IMR-90 (cell line): ENCODE data around the gene TRPM1. TPM values are rescaled to one million over a fixed set of nuclear protein-coding genes. Genes with fewer than 3 reads are reported as not detected.

Experiments
- ATAC-seq: fragments of 200-7000 bp; cut with Tn5 transposase; 2 replicates; pipeline ENCODE4 v1.9.1; 2020; ENCODE audit warnings: low read depth, mild to moderate bottlenecking, moderate library complexity
- BruUV-seq: library from RNA; stranded (reverse); fragments of 400-500 nt; replicated peaks from 2 replicates; lab custom pipeline; 2021; lab: Mats Ljungman, UMichigan
- CTCF ChIA-PET: fragments of 300-600 bp; formaldehyde crosslinking; extraction: SDS; loops from one replicate; lab custom pipeline; 2021; ENCODE audit warnings: antibody characterized with exemption; lab: Yijun Ruan, JAX
- POLR2A ChIA-PET: fragments of 300-600 bp; sonication (Branson Sonifier 250); formaldehyde crosslinking; loops from one replicate; lab custom pipeline; 2022; ENCODE audit warnings: antibody characterized with exemption; ENCODE audit not compliant: unreplicated experiment; lab: Charles Lee
- DNase-seq: peaks from one replicate; pipeline ENCODE4 v3.0.0; 2013
- H2AFZ ChIP-seq: replicated peaks from 2 replicates; pipeline ENCODE3; 2013; ENCODE audit warnings: low read length, mild to moderate bottlenecking; ENCODE audit not compliant: poor library complexity
- H2AK5ac ChIP-seq: 2 replicates; pipeline ENCODE4 v1.6.1; 2013; ENCODE audit warnings: low read depth, low read length, inconsistent platforms
- H2AK9ac ChIP-seq: replicated peaks from 2 replicates; pipeline ENCODE3; 2013; ENCODE audit warnings: mild to moderate bottlenecking, low read depth, low read length, moderate library complexity; ENCODE audit not compliant: poor library complexity
- H2BK120ac ChIP-seq: 2 replicates; pipeline ENCODE4 v1.6.1; 2013; ENCODE audit warnings: low read depth, low read length, inconsistent platforms
- H2BK15ac ChIP-seq: 3 replicates; pipeline ENCODE4 v1.6.1; 2013; ENCODE audit warnings: low read depth, low read length, inconsistent platforms
- H2BK20ac ChIP-seq: 2 replicates; pipeline ENCODE4 v1.6.1; 2013; ENCODE audit warnings: low read depth, mild to moderate bottlenecking, inconsistent platforms, low read length, moderate library complexity
- H2BK5ac ChIP-seq: 2 replicates; pipeline ENCODE4 v1.6.1; 2013; ENCODE audit warnings: mild to moderate bottlenecking, low read depth, low read length, inconsistent platforms; ENCODE audit not compliant: poor library complexity, severe bottlenecking
- H3K14ac ChIP-seq: replicated peaks from 2 replicates; pipeline ENCODE4 v1.6.1; 2013; ENCODE audit warnings: low read depth, low read length, inconsistent platforms
- H3K18ac ChIP-seq: 2 replicates; pipeline ENCODE4 v1.6.1; 2013; ENCODE audit warnings: low read depth, low read length, control low read depth
- H3K23ac ChIP-seq: 2 replicates; pipeline ENCODE4 v1.6.1; 2013; ENCODE audit warnings: low read depth, low read length, inconsistent platforms
- H3K27ac ChIP-seq: 2 replicates; pipeline ENCODE4 v1.5.1; 2013; ENCODE audit warnings: mild to moderate bottlenecking, control low read depth, low read length; ENCODE audit not compliant: insufficient read depth
- H3K27me3 ChIP-seq: 2 replicates; pipeline ENCODE4 v1.6.1; 2013; ENCODE audit warnings: low read length; ENCODE audit not compliant: control insufficient read depth, insufficient read depth
- H3K36me3 ChIP-seq: 2 replicates; pipeline ENCODE4 v1.6.1; 2013; ENCODE audit warnings: low read length, mixed read lengths; ENCODE audit not compliant: control insufficient read depth, insufficient read depth
- H3K4ac ChIP-seq: 2 replicates; pipeline ENCODE4 v1.6.1; 2013; ENCODE audit warnings: low read depth, low read length, inconsistent platforms
- H3K4me1 ChIP-seq: 2 replicates; pipeline ENCODE4 v1.6.1; 2013; ENCODE audit warnings: low read length, mixed read lengths; ENCODE audit not compliant: control insufficient read depth, insufficient read depth
- H3K4me2 ChIP-seq: 2 replicates; pipeline ENCODE4 v1.6.1; 2013; ENCODE audit warnings: low read depth, mild to moderate bottlenecking, control low read depth, low read length, moderate library complexity
- H3K4me3 ChIP-seq: 2 replicates; pipeline ENCODE4 v1.5.1; 2013; ENCODE audit warnings: low read depth, mild to moderate bottlenecking, control low read depth, low read length, moderate library complexity; ENCODE audit not compliant: insufficient read depth
- H3K56ac ChIP-seq: 2 replicates; pipeline ENCODE4 v1.6.1; 2013; ENCODE audit warnings: low read length, inconsistent platforms; ENCODE audit not compliant: insufficient read depth; ENCODE audit errors: extremely low read depth
- H3K79me1 ChIP-seq, 2 experiments: 2 replicates each; pipeline ENCODE4 v1.6.1; 2013; ENCODE audit warnings: low read length in 2 of 2, inconsistent platforms in 1 of 2, low read depth in 1 of 2
- H3K9ac ChIP-seq: 2 replicates; pipeline ENCODE4 v1.6.1; 2013; ENCODE audit warnings: low read depth, low read length, control low read depth
- H3K9me1 ChIP-seq: 2 replicates; pipeline ENCODE4 v1.6.1; 2013; ENCODE audit warnings: low read length, inconsistent platforms; ENCODE audit not compliant: insufficient read depth
- H3K9me3 ChIP-seq: 2 replicates; pipeline ENCODE4 v1.6.1; 2013; ENCODE audit warnings: low read length; ENCODE audit not compliant: control insufficient read depth, insufficient read depth
- H4K20me1 ChIP-seq: 2 replicates; pipeline ENCODE4 v1.6.1; 2013; ENCODE audit warnings: low read length, inconsistent platforms; ENCODE audit not compliant: insufficient read depth
- H4K5ac ChIP-seq: 2 replicates; pipeline ENCODE4 v1.6.1; 2013; ENCODE audit warnings: mild to moderate bottlenecking, low read depth, low read length, control low read depth
- H4K8ac ChIP-seq, 2 experiments: 2 replicates each; pipeline ENCODE4 v1.6.1; 2013; ENCODE audit warnings: low read depth in 2 of 2, low read length in 2 of 2, control low read depth in 1 of 2, inconsistent platforms in 1 of 2
- H4K91ac ChIP-seq: 2 replicates; pipeline ENCODE4 v1.6.1; 2013; ENCODE audit warnings: low read depth, low read length, inconsistent platforms; ENCODE audit not compliant: insufficient read depth
- MAFK ChIP-seq: IDR thresholded peaks from 2 replicates; pipeline ENCODE4 v1.6.1; 2012; ENCODE audit warnings: low read depth, low read length, improper control_type of control experiment
- RAD21 ChIP-seq: IDR thresholded peaks from 2 replicates; pipeline ENCODE4 v1.6.1; 2012; ENCODE audit warnings: low read length, improper control_type of control experiment
- RCOR1 ChIP-seq: IDR thresholded peaks from 2 replicates; pipeline ENCODE4 v1.6.1; 2012; ENCODE audit warnings: mild to moderate bottlenecking, low read length, improper control_type of control experiment; ENCODE audit not compliant: insufficient replicate concordance
- WGBS, 2 experiments: methylation state at CpG; one replicate each; pipeline versions ENCODE4 v1.1.5 to v1.1.7; 2013; ENCODE audit warnings: missing lambda C conversion rate in 2 of 2; ENCODE audit not compliant: insufficient read length in 1 of 2; ENCODE audit errors: extremely low coverage in 2 of 2; 5-methylcytosine and 5-hydroxymethylcytosine counted together
- dilution Hi-C: fragments of 300-500 bp; cut with HindIII; formaldehyde crosslinking; loops from one replicate; pipeline ENCODE4 v1.14.3; 2018; ENCODE audit warnings: low sequenced_read_pairs; ENCODE audit not compliant: unreplicated experiment
- in situ Hi-C: fragments of 300-500 bp; cut with MboI; formaldehyde crosslinking; loops from 3 replicates; pipeline ENCODE4 v1.14.3; 2019; ENCODE audit warnings: low sequenced_read_pairs, inconsistent platforms, mixed read lengths
- intact Hi-C: fragments of 100-400 bp; cut with micrococcal nuclease; formaldehyde crosslinking; loops from 2 replicates; pipeline ENCODE4 v1.10.0; 2022
- polyA plus RNA-seq, 3 experiments: library from polyadenylated mRNA; depleted of rRNA; stranded (reverse); fragments of >200 nt; gene quantifications; 2 replicates each; pipeline ENCODE4 v1.2.3, GENCODE V29; 2012; ENCODE audit warnings: low replicate concordance in 1 of 3
- total RNA-seq: library from RNA; depleted of rRNA; stranded (reverse); fragments of >200 nt; gene quantifications from 2 replicates; pipeline ENCODE4 v1.2.3, GENCODE V29; 2012

TRPM1 gene
- total and polyA plus RNA-seq, 2 of the 4 experiments (the other 2 are of a cell fraction) = not detected

DNA sequence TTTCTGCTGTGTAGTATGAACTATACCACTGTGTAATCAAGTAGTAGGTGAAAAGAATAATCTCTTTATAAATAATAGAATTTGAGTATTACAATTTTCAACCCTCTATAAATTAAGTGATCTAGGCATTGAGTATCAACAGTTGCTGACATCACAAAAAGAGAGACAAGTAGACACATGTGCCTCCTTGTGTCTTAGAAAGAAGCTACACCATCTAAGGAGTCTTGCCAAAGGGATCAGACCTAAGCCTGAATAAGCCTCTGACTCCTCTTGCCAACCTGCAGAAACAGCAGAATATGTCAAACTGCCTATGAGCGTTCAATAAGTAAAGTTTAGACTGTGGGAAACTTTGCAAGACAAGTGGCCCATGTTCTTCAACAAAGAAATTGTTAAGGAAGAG, 104.3 kb downstream of the TRPM1 start:
- in situ Hi-C loops (no loop called here), intact Hi-C loops (loop anchor here (10.0 kb wide), 1 partner anchor 328 kb away; the partner anchor contains the start of gene KLF13), dilution Hi-C loops (no loop called here)
- Histone ChIP-seq H2BK20ac (no peak overlapping the region), H2BK5ac (no peak overlapping the region), H3K56ac (no peak overlapping the region), H2BK15ac (no peak overlapping the region), H4K8ac (no peak overlapping the region), H2AFZ (no peak overlapping the region), H3K9me3 (0 out of 2 replicates have a peak, but pooled peaks cover 2% of the 10 kb centered on the region), H3K36me3 (no peaks in the 10 kb centered on the region), H3K4me1 (peaks cover 2% of the 10 kb centered on the region), H2AK5ac (no peak overlapping the region), H4K20me1 (no peaks in the 10 kb centered on the region), H3K9me1 (0 out of 2 replicates have a peak, but pooled peaks cover 2% of the 10 kb centered on the region), H3K4ac (no peak overlapping the region), H3K27me3 (peaks cover 8% of the 10 kb centered on the region), H3K79me1 (no peaks in the 10 kb centered on the region), H2AK9ac (no peak overlapping the region), H3K23ac (no peak overlapping the region), H3K18ac (no peak overlapping the region), H2BK120ac (no peak overlapping the region), H4K91ac (no peak overlapping the region), H3K9ac (no peak overlapping the region), H3K4me2 (no peak overlapping the region), H3K4me3 (no peak overlapping the region), H3K14ac (no peak overlapping the region), H3K27ac (no peak overlapping the region), H4K5ac (no peak overlapping the region)
- TF ChIP-seq RAD21 (no peak), MAFK (0 out of 2 replicates have a peak, but pooled peaks have one; percentile 12), RCOR1 (no peak)
- no TSS peak for BruUV-seq
- ATAC-seq (no peak), DNase-seq (no peak)
- ChIA-PET CTCF (no interaction called here), POLR2A (no interaction called here)
- WGBS, 2 experiments = no CpG with 5 or more reads among the region's 1 CpG
